RWPE2 (cell line): Measurements from ENCODE around the gene SHH.

Source experiments
- ATAC-seq: fragments of 200-7000 bp; cut with Tn5 transposase; 3 replicates; pipeline ENCODE4 v1.9.1; 2021; ENCODE audit warnings: low read depth
- DNase-seq: peaks from one replicate; pipeline ENCODE4 v3.0.0-alpha.2; 2020; ENCODE audit warnings: low spot score
- H3K27ac ChIP-seq: fragments of 450-650 bp; 2 replicates; pipeline ENCODE4 v1.5.1; 2017; ENCODE audit warnings: mild to moderate bottlenecking; ENCODE audit not compliant: poor library complexity, severe bottlenecking
- H3K27me3 ChIP-seq: fragments of 250-450 bp; sonication (Bioruptor Pico); 2 replicates; pipeline ENCODE4 v1.5.1; 2021; ENCODE audit warnings: mild to moderate bottlenecking, moderate library complexity; ENCODE audit not compliant: insufficient read depth, poor library complexity, severe bottlenecking
- H3K36me3 ChIP-seq: fragments of 250-450 bp; sonication (Bioruptor Pico); 2 replicates; pipeline ENCODE4 v1.5.1; 2020; ENCODE audit warnings: low read depth, mild to moderate bottlenecking, moderate library complexity
- H3K4me1 ChIP-seq: fragments of 250-450 bp; sonication (Bioruptor Pico); 2 replicates; pipeline ENCODE4 v1.5.1; 2021; ENCODE audit warnings: mild to moderate bottlenecking, moderate library complexity; ENCODE audit not compliant: insufficient read depth, poor library complexity, severe bottlenecking
- H3K4me3 ChIP-seq: fragments of 250-450 bp; sonication (Bioruptor Pico); 2 replicates; pipeline ENCODE4 v1.5.1; 2021; ENCODE audit warnings: mild to moderate bottlenecking, moderate library complexity; ENCODE audit not compliant: severe bottlenecking
- H3K9me3 ChIP-seq: fragments of 250-450 bp; sonication (Bioruptor Pico); 2 replicates; pipeline ENCODE4 v1.5.1; 2021; ENCODE audit warnings: mild to moderate bottlenecking, moderate library complexity; ENCODE audit not compliant: severe bottlenecking
- TF ChIP-seq, protein P1 (sequence below): fragments of 450-650 bp; IDR thresholded peaks from one replicate; pipeline ENCODE4 v1.5.1; 2017; ENCODE audit warnings: mild to moderate bottlenecking, moderate library complexity; ENCODE audit not compliant: poor library complexity, severe bottlenecking

The SHH gene

GRCh38 chr7:155850766-155851678 lies 38.8 kb upstream of the SHH start:
- H3K36me3 ChIP-seq = no peaks in the 10 kb centered on the region
- peaks cover 6% of the 10 kb centered on the region for H3K27me3 ChIP-seq
- H3K4me3 ChIP-seq = no peak overlapping the region
- ATAC-seq (no peak), DNase-seq (no peak)
- H3K4me1 ChIP-seq = no peaks in the 10 kb centered on the region
- peaks cover 8% of the 10 kb centered on the region for H3K9me3 ChIP-seq
- TF ChIP-seq, protein P1, sequence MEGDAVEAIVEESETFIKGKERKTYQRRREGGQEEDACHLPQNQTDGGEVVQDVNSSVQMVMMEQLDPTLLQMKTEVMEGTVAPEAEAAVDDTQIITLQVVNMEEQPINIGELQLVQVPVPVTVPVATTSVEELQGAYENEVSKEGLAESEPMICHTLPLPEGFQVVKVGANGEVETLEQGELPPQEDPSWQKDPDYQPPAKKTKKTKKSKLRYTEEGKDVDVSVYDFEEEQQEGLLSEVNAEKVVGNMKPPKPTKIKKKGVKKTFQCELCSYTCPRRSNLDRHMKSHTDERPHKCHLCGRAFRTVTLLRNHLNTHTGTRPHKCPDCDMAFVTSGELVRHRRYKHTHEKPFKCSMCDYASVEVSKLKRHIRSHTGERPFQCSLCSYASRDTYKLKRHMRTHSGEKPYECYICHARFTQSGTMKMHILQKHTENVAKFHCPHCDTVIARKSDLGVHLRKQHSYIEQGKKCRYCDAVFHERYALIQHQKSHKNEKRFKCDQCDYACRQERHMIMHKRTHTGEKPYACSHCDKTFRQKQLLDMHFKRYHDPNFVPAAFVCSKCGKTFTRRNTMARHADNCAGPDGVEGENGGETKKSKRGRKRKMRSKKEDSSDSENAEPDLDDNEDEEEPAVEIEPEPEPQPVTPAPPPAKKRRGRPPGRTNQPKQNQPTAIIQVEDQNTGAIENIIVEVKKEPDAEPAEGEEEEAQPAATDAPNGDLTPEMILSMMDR = no peak
- H3K27ac ChIP-seq = no peak overlapping the region

GRCh38 chr7:155850001-155850436 lies 37.8 kb upstream of the SHH start:
- Histone ChIP-seq H3K27me3 (peaks cover 6% of the 10 kb centered on the region), H3K27ac (no peak overlapping the region), H3K4me3 (no peak overlapping the region), H3K9me3 (peaks cover 4% of the 10 kb centered on the region), H3K4me1 (no peaks in the 10 kb centered on the region), H3K36me3 (no peaks in the 10 kb centered on the region)
- TF ChIP-seq, protein P1 = no peak
- ATAC-seq = no peak
- no peak for DNase-seq

DNA sequence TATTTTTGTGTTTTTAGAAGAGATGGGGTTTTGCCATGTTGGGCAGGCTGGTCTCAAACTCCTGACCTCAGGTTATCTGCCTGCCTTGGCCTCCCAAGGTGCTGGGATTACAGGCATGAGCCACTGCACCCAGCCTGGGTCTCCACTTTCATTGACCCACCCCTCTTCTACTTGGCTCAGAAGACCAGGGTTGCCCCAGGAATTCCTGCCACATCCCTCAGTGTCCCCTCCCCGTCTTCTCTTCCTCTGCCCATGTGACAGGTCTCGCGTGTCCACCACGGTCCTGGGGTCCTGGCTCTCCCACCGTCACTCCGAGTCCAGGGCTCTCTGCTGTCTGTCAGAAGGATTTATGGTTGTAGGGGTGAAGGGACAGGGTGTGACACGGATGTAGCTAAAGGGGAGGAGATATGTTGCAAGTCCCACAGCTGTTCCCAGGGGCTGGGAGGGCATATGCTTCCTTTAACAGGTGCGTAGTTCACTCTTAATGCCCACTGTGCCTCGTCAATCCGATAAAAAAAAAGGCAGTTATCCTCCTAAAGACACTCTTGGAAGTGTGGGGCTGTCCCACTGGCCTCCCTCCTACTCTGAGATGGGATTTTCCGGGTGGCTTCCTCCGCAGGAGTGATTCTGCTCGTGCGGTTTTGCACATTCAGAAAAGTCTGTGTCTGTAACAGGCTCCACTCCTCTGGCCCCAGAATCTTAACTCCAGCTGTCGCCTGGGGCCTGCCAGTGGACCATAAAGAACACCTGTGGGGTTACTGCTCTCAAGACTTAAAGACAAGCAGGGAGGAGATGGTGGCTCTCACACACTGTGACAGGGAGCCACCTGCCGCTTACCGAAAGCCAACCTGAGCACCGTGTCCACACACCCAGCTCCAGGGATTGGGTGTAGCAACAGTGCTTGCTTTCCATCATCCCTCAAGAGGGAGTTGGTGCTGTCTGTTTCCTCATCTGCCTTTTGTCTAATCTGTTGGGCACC lies 36.7 kb upstream of the SHH start:
- no peaks in the 10 kb centered on the region for H3K4me1 ChIP-seq
- H3K4me3 ChIP-seq = no peak overlapping the region
- no peak overlapping the region for H3K27ac ChIP-seq
- no peaks in the 10 kb centered on the region for H3K9me3 ChIP-seq
- TF ChIP-seq, protein P1 = no peak
- H3K36me3 ChIP-seq = no peaks in the 10 kb centered on the region
- DNase-seq (no peak), ATAC-seq (no peak)
- peaks cover 6% of the 10 kb centered on the region for H3K27me3 ChIP-seq

DNA sequence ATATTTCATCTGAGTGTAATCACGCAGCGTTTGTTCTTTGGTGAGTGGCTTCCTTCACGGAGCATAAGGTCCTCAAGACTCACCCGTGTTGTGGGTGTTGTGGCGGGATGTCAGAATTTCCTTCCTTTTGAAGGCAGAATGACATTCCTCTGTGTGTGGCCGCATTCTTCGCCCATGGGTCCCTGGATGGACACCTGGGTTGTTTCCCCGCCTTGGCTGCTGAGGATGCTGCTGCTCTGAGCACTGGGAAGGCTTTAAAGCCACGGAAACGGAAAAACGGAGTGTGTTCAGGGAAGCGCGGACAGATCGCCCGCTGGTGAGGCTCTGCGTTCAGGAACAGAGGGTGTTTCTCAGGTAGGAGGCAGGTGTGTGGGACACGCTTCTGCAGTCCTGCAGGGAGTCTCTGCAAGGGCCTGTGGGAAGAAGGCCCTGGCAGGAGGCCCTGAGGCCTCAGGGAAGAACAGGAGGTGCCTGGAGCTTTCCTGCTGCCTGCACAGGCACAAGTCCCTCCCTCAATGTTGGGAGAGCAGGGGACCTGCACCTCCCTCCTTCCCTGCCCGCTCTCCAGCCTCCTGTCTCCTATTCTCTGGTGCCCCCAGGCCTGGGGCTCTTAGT lies 35.7 kb upstream of the SHH start:
- Histone ChIP-seq H3K36me3 (no peaks in the 10 kb centered on the region), H3K27ac (no peak overlapping the region), H3K4me3 (no peak overlapping the region), H3K27me3 (peaks cover 6% of the 10 kb centered on the region), H3K9me3 (no peaks in the 10 kb centered on the region), H3K4me1 (no peaks in the 10 kb centered on the region)
- no peak for ATAC-seq
- TF ChIP-seq, protein P1 = no peak
- no peak for DNase-seq
